Stromal cell of bone marrow (primary cell): ENCODE measurements around the gene POU2F1.

Experiments used
- DNase-seq: peaks from one replicate; pipeline ENCODE4 v3.0.0-alpha.2; 2012; ENCODE audit warnings: low read depth

Gene POU2F1

DNA sequence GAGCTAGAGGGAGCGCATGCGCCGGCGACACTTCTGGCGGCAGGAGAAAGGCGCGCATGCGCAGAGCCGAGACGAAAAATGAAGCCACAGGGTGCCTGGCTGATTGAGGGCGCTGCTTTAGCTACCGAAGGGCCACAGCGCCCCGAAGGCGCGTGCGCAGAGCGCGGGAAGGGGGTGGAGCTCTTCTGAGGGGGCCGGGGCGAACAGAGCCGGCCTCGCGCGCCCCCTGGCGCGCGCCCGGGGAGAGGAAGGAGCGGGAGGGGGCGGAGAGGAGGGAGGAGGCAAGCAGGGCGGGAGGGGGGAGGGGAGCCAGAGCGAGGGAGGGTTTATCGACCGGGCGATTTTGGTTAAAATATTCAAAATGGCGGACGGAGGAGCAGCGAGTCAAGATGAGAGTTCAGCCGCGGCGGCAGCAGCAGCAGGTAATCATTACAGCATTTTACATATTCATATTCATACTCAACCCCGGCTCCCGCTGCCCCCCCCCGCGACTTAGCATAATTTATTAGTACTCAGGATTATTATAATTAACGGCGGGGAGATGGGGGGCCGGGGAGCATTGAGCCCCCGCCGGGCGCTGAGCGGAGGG, at the start of gene POU2F1:
TSS of gene POU2F1 (plus strand) at position 350 of the 589 bp plus-strand sequence. CDS start at position 362, 12 bp downstream.
- peak; percentile 95 for DNase-seq

DNA sequence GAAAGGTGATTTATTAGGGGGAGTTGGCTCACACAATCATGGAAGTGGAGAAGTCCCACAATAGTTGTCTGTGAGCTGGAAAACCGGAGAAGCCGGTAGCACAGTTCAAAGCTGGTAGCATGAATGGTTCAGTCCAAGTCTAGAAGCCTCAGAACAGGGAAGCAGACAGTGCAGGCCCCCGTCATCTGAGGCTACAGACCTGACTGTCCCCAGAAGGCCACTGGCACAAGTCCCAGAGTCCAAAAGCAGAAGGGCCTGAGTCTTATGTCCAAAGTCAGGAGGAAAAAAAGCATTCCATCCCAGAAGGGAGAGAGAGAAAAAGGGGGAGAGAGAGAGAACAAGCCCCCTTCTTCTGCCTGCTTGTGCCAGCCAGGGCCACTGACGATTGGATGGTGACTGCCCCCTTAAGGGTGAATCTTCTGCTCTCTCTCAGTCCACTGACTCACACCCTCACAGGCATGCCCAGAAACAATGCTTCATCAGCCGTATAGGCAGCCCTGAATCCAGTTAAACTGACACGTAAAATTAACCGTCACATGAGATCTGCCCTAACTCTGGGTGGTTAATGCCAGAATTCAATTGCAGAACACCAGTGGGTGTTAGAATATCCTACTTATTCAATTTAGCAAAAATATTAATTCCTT, 49.3 kb upstream of the POU2F1 start:
- DNase-seq: no peak

GRCh38 chr1:167173516-167174184, 47.0 kb upstream of the POU2F1 start:
- DNase-seq: no peak

GRCh38 chr1:167175901-167176300, 44.8 kb upstream of the POU2F1 start:
- DNase-seq: no peak

DNA sequence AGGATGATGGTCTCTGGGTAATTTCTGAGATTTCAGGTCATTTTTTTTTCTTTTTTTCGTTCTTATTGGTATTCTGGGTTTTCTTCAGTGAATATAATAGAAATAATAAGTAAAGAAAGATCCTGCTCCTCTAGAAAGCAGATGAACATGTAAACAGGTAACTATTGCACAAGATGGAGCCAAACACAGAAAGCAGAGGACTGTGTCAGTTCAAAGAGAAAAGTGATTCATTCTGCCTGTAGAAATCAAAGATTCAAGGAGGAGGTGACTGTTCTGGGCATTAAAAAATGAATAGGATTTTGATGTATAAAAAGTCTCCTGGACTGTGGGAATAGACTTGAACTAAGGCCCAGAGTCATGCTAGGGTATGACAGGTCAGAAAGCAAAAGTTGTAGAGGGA, 41.9 kb upstream of the POU2F1 start:
- no peak for DNase-seq

GRCh38 chr1:167182571-167183320, 37.9 kb upstream of the POU2F1 start:
- no peak for DNase-seq

DNA sequence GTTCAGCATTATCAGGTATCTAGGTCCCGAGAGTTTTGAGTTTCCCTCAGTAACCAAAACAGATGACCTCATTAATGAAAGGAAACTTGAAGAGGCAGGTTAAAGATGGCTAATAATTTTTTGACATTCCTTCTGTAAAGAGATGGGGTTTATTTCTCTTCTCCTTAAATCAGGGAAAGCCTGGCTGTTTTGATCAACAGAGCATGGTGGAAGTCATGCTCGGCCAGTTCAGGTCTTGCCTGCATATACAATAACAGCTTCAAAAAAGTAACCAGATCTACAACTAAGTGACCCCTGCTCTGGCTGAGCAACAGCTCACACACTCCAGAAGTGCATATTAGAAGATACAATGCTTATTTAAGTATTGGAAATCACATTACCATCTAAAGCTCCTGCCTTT, 36.6 kb upstream of the POU2F1 start:
- DNase-seq: no peak

GRCh38 chr1:167185062-167185461, 35.6 kb upstream of the POU2F1 start:
- no peak for DNase-seq

DNA sequence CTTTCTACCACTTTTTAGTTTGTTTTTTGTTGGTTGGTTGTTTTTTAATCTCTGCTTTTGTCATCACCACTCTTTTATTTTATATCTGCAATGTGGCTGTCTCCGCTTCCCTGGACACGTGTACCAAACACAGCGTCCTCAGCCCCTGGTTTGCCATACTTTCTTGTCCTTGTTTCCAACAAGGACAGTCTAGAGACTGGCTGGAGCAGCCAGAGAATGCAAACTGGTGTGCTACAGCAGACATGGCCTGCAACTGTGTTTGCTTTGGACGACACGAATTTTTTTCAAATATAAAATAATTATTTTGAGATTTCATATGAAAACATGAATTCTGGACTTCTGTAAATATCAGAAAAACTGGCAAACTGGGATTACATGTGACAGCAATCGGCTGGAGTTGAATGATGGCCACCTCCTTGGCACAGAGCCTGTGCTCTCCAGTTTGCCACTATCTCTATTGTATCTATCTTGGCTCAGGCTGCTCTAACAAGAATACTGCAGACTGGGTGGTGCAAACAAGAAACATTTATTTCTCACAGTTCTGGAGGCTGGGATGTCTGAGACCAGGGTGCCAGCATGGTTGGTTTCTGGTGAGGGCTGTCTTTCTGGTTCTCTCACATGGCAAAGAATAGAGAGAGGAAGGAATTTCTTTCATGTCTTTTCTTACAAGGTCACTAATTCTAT, 34.6 kb upstream of the POU2F1 start:
- DNase-seq: no peak

DNA sequence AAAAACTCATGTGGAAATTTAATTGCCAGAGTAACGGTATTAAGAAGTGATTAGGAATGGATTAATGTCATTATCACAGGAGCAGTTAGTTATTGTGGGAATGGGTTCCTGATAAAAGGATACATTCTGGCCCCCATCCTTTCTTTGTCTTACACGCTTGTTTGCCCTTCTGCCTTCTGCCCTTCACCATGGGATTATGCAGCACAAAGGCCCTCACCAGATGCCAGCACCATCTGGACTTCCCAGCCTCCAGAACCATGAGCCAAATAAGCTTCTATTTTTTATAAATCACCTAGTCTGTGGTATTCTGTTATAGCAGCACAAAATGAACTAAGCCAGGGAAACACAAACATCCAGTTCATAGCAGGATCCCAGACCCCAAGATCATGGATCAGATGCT, 33.9 kb upstream of the POU2F1 start:
- DNase-seq: no peak

DNA sequence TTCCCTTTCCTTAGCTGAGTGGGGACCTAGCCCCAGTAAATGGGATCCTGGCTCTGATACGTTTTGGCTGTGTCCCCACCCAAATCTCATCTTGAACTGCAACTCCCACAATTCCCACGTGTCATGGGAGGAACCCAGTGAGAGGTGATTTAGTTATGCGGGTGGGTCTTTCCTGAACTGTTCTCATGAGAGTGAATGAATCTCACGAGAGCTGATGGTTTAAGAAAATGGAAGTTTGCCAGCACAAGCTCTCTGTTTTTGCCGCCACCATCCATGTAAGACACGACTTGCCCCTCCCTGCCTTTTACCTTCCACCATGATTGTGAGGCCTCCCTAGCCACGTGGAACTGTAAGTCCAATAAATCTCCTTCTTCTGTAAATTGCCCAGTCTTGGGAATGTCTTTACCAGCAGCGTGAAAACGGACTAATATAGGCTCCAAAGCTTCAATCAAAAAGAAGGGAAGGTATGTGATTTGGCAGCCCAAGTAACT, 29.9 kb upstream of the POU2F1 start:
- DNase-seq: no peak

- no peak for DNase-seq
These were observed 28.7 kb upstream of the POU2F1 start for GRCh38 chr1:167191958-167192357.

DNA sequence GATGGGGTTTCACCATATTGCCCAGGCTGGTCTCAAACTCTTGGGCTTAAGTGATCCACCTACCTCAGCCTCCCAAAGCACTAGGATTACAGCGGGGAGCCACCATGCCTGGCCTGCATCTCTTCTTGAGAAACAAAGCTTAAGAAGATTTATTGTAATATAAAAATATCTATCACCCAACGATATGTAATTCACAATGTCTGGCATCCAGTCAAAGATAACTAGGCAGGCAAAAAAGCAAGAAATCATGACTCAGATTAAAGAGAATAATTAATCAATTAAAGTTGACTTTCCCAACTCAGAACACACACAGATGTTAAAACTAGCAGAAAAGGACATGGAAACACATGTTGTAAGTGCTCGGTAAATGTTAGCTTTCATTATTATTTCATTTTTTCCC, 26.5 kb upstream of the POU2F1 start:
- DNase-seq: no peak

- no peak for DNase-seq
These were observed 24.5 kb upstream of the POU2F1 start for GRCh38 chr1:167196166-167196565.

DNA sequence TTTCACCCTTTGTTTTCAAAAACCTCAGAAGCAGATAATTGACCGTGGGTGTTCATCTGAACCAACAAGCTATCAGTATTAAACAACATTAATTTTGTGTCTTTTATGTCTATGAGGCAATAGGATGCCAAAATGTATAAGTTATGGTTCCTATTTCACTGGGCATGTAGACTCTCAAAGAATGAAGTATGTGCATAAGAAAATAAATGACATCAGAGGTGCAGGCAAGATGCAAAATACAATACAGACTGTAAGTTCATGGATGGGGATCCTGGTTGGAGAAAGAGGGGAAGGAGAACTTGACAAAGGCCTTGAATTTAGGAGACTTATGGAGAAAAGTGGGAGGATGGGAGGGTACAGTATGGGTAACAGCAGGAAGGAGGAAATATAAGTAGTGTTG, 23.4 kb upstream of the POU2F1 start:
- DNase-seq: no peak

- DNase-seq: no peak
These were observed 23.0 kb upstream of the POU2F1 start for GRCh38 chr1:167197692-167198091.

- no peak for DNase-seq
These were observed 22.1 kb upstream of the POU2F1 start for GRCh38 chr1:167198518-167199133.

GRCh38 chr1:167199656-167200055, 21.0 kb upstream of the POU2F1 start:
- no peak for DNase-seq

- DNase-seq: no peak
These were observed 20.4 kb upstream of the POU2F1 start for GRCh38 chr1:167200272-167200671.

- no peak for DNase-seq
These were observed 19.9 kb upstream of the POU2F1 start for GRCh38 chr1:167200749-167201148.

DNA sequence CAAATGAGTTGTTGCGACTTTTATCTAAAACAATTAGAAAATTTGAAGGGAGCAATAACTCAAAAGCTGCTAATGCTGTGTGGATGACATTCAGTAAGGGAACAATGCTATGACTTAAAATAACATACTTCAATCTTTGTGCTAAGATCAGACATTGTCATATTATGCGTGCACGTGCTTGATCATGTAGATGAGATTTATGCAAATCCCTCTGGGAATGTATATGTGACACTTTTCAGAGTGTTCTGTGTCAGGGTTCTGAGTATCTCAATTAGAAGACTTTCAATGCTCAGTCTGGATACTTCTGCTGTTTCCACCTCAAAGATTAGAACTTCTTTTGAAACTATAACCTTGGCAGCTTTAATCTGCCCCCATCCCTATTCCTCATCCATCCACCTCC, 18.6 kb upstream of the POU2F1 start:
- DNase-seq: no peak
